Lung microvascular endothelial cell (primary cell): Measurements from ENCODE around the gene SSTR1. TPM values are rescaled to one million over a fixed set of nuclear protein-coding genes. Genes with fewer than 3 reads are reported as not detected.

Experiments
- DNase-seq, 2 donors: peaks; one replicate each; pipeline versions ENCODE4 v3.0.0 to v3.0.0-alpha.2; 2010; ENCODE audit warnings: low read depth in 2 of 2
- total RNA-seq: library from RNA; depleted of rRNA; stranded (reverse); fragments of >200 nt; gene quantifications from 2 replicates; pipeline ENCODE4 v1.2.1, GENCODE V29; 2014

SSTR1 gene
- total RNA-seq, 1 donor from 2014 or later, result under 0.01 TPM

- no peak for DNase-seq
Observed at GRCh38 chr14:38202444-38203191, 5.1 kb upstream of the SSTR1 start.

GRCh38 chr14:38203929-38204718 is 3.6 kb upstream of the SSTR1 start:
- DNase-seq, result no peak

- no peak for DNase-seq
Observed at GRCh38 chr14:38204719-38205115, 3.0 kb upstream of the SSTR1 start.

GRCh38 chr14:38205119-38205813 is 2.4 kb upstream of the SSTR1 start:
- DNase-seq, result no peak

- no peak for DNase-seq
Observed at GRCh38 chr14:38205949-38206665, 1.6 kb upstream of the SSTR1 start.

GRCh38 chr14:38206689-38207376 is 871 bp upstream of the SSTR1 start:
- DNase-seq, result no peak

GRCh38 chr14:38207377-38207735 is 348 bp upstream of the SSTR1 start:
- peak in 1 of 2 donors; percentile 10 for DNase-seq

- DNase-seq, result peak; percentile 48 to 63
Observed at GRCh38 chr14:38208618-38209562, 1.2 kb downstream of the SSTR1 start.

GRCh38 chr14:38209572-38210557 is 2.2 kb downstream of the SSTR1 start:
- peak; percentile 20 to 66 for DNase-seq

GRCh38 chr14:38210587-38211216 is 3.0 kb downstream of the SSTR1 start:
- peak; percentile 67 to 82 for DNase-seq

GRCh38 chr14:38211255-38211735 is 3.6 kb downstream of the SSTR1 start:
- DNase-seq, result peak in 1 of 2 donors; percentile 25

- DNase-seq, result no peak
Observed at GRCh38 chr14:38212111-38212510, 4.4 kb downstream of the SSTR1 start.

- DNase-seq, result no peak
Observed at GRCh38 chr14:38213001-38213400, 5.3 kb downstream of the SSTR1 start.

- no peak for DNase-seq
Observed at GRCh38 chr14:38217553-38217952, 9.8 kb downstream of the SSTR1 start.

- no peak for DNase-seq
Observed at GRCh38 chr14:38221077-38221476, 13.4 kb downstream of the SSTR1 start.

GRCh38 chr14:38224338-38224737 is 16.6 kb downstream of the SSTR1 start:
- DNase-seq, result no peak

GRCh38 chr14:38225946-38226345 is 18.2 kb downstream of the SSTR1 start:
- DNase-seq, result no peak

GRCh38 chr14:38226366-38226765 is 18.7 kb downstream of the SSTR1 start:
- DNase-seq, result no peak
